WTC11 (cell line): Measurements from ENCODE around the gene TAF8.

Experiments used
- CREM ChIP-seq: sonication (generic); formaldehyde crosslinking; IDR thresholded peaks from 2 replicates; pipeline ENCODE4 v1.8.1; 2022; ENCODE audit warnings: mild to moderate bottlenecking, missing genetic modification reagents, moderate library complexity
- ELF4 ChIP-seq: sonication (generic); formaldehyde crosslinking; IDR thresholded peaks from 2 replicates; pipeline ENCODE4 v1.8.1; 2022; ENCODE audit warnings: low read depth, mild to moderate bottlenecking, moderate library complexity, missing genetic modification reagents
- IRF2 ChIP-seq: sonication (generic); formaldehyde crosslinking; IDR thresholded peaks from 2 replicates; pipeline ENCODE4 v1.8.0; 2022; ENCODE audit warnings: low read depth, missing genetic modification reagents, borderline replicate concordance
- JUN ChIP-seq: sonication (generic); formaldehyde crosslinking; IDR thresholded peaks from 2 replicates; pipeline ENCODE4 v1.8.0; 2023; ENCODE audit warnings: mild to moderate bottlenecking, missing genetic modification reagents
- MAX ChIP-seq: sonication (generic); formaldehyde crosslinking; IDR thresholded peaks from 2 replicates; pipeline ENCODE4 v1.8.0; 2022; ENCODE audit warnings: mild to moderate bottlenecking, missing genetic modification reagents
- SP1 ChIP-seq: sonication (generic); formaldehyde crosslinking; conservative IDR thresholded peaks from 2 replicates; pipeline ENCODE4 v1.8.1; 2022; ENCODE audit warnings: missing genetic modification reagents
- TF ChIP-seq, protein P1 (sequence below): fragments of 200-600 bp; IDR thresholded peaks from 2 replicates; pipeline ENCODE4 v1.8.0; 2022; ENCODE audit warnings: antibody characterized with exemption
- TF ChIP-seq, protein P2 (sequence below): sonication (generic); formaldehyde crosslinking; IDR thresholded peaks from 2 replicates; pipeline ENCODE4 v1.8.1; 2022; ENCODE audit warnings: missing genetic modification reagents, borderline replicate concordance
- TF ChIP-seq, protein P3 (sequence below): sonication (generic); formaldehyde crosslinking; IDR thresholded peaks from 2 replicates; pipeline ENCODE4 v1.8.1; 2022; ENCODE audit warnings: low read depth, missing genetic modification reagents, borderline replicate concordance

- TF ChIP-seq SP1 (CRISPR knock-in tag) (no peak), CREM (CRISPR knock-in tag) (no peak), ELF4 (CRISPR knock-in tag) (no peak), MAX (CRISPR knock-in tag) (no peak), IRF2 (CRISPR knock-in tag) (no peak), JUN (no peak)
- TF ChIP-seq, protein P1, sequence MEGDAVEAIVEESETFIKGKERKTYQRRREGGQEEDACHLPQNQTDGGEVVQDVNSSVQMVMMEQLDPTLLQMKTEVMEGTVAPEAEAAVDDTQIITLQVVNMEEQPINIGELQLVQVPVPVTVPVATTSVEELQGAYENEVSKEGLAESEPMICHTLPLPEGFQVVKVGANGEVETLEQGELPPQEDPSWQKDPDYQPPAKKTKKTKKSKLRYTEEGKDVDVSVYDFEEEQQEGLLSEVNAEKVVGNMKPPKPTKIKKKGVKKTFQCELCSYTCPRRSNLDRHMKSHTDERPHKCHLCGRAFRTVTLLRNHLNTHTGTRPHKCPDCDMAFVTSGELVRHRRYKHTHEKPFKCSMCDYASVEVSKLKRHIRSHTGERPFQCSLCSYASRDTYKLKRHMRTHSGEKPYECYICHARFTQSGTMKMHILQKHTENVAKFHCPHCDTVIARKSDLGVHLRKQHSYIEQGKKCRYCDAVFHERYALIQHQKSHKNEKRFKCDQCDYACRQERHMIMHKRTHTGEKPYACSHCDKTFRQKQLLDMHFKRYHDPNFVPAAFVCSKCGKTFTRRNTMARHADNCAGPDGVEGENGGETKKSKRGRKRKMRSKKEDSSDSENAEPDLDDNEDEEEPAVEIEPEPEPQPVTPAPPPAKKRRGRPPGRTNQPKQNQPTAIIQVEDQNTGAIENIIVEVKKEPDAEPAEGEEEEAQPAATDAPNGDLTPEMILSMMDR = no peak
- TF ChIP-seq, protein P2, sequence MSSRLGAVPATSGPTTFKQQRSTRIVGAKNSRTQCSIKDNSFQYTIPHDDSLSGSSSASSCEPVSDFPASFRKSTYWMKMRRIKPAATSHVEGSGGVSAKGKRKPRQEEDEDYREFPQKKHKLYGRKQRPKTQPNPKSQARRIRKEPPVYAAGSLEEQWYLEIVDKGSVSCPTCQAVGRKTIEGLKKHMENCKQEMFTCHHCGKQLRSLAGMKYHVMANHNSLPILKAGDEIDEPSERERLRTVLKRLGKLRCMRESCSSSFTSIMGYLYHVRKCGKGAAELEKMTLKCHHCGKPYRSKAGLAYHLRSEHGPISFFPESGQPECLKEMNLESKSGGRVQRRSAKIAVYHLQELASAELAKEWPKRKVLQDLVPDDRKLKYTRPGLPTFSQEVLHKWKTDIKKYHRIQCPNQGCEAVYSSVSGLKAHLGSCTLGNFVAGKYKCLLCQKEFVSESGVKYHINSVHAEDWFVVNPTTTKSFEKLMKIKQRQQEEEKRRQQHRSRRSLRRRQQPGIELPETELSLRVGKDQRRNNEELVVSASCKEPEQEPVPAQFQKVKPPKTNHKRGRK (CRISPR knock-in tag) = no peak
- TF ChIP-seq, protein P3, sequence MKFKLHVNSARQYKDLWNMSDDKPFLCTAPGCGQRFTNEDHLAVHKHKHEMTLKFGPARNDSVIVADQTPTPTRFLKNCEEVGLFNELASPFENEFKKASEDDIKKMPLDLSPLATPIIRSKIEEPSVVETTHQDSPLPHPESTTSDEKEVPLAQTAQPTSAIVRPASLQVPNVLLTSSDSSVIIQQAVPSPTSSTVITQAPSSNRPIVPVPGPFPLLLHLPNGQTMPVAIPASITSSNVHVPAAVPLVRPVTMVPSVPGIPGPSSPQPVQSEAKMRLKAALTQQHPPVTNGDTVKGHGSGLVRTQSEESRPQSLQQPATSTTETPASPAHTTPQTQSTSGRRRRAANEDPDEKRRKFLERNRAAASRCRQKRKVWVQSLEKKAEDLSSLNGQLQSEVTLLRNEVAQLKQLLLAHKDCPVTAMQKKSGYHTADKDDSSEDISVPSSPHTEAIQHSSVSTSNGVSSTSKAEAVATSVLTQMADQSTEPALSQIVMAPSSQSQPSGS (CRISPR knock-in tag) = no peak
Measured at GRCh38 chr6:42032366-42032765, 18.0 kb upstream of the TAF8 start.
